Kidney tubule cell (primary cell): ENCODE data around the gene AFF4.

ENCODE experiments used
- DNase-seq: peaks from one replicate; pipeline ENCODE4 v3.0.0-alpha.2; 2018; ENCODE audit warnings: low spot score

Gene AFF4

GRCh38 chr5:132826424-132827082, 136.9 kb downstream of the AFF4 start:
- no peak for DNase-seq

GRCh38 chr5:132825834-132826391, 137.5 kb downstream of the AFF4 start:
- no peak for DNase-seq
